ENCODE results near the gene MB.
A peak's percentile ranks its signal among the peaks of the same experiment; 100 is the strongest.

Gene MB

GRCh38 chr22:35597692-35598395 is 19.3 kb downstream of the MB start:
- DNase-seq (ENCODE audit: extremely low read depth in 1 of 2, low read depth in 1 of 2): no peak

GRCh38 chr22:35596821-35597220 is 20.3 kb downstream of the MB start:
- DNase-seq (ENCODE audit: extremely low read depth in 1 of 2, low read depth in 1 of 2): no peak

- no peak for DNase-seq (ENCODE audit: extremely low read depth in 1 of 2, low read depth in 1 of 2)
Observed at GRCh38 chr22:35594686-35595085, 22.4 kb downstream of the MB start.

- DNase-seq (ENCODE audit: extremely low read depth in 1 of 2, low read depth in 1 of 2): no peak
Observed at GRCh38 chr22:35593891-35594470, 23.1 kb downstream of the MB start.

- DNase-seq (ENCODE audit: extremely low read depth in 1 of 2, low read depth in 1 of 2): no peak
Observed at GRCh38 chr22:35593071-35593890, 23.8 kb downstream of the MB start.

- no peak for DNase-seq (ENCODE audit: extremely low read depth in 1 of 2, low read depth in 1 of 2)
Observed at GRCh38 chr22:35592418-35592967, 24.6 kb downstream of the MB start.

GRCh38 chr22:35591714-35592417 is 25.3 kb downstream of the MB start:
- DNase-seq (ENCODE audit: extremely low read depth in 1 of 2, low read depth in 1 of 2): no peak

GRCh38 chr22:35590634-35591295 is 26.4 kb downstream of the MB start:
- DNase-seq (ENCODE audit: extremely low read depth in 1 of 2, low read depth in 1 of 2): no peak

- no peak for DNase-seq (ENCODE audit: extremely low read depth in 1 of 2, low read depth in 1 of 2)
Observed at GRCh38 chr22:35589756-35590093, 27.4 kb downstream of the MB start.

- no peak for DNase-seq (ENCODE audit: extremely low read depth in 1 of 2, low read depth in 1 of 2)
Observed at GRCh38 chr22:35589071-35589755, 27.9 kb downstream of the MB start.

- DNase-seq (ENCODE audit: extremely low read depth in 1 of 2, low read depth in 1 of 2): no peak
Observed at GRCh38 chr22:35587896-35588295, 29.2 kb downstream of the MB start.

GRCh38 chr22:35587447-35587870 is 29.7 kb downstream of the MB start:
- no peak for DNase-seq (ENCODE audit: extremely low read depth in 1 of 2, low read depth in 1 of 2)

- no peak for DNase-seq (ENCODE audit: extremely low read depth in 1 of 2, low read depth in 1 of 2)
Observed at GRCh38 chr22:35586771-35587170, 30.4 kb downstream of the MB start.

GRCh38 chr22:35582861-35583670 is 34.1 kb downstream of the MB start:
- DNase-seq (ENCODE audit: extremely low read depth in 1 of 2, low read depth in 1 of 2): peak; percentile 13 to 14

- no peak for DNase-seq (ENCODE audit: extremely low read depth in 1 of 2, low read depth in 1 of 2)
Observed at GRCh38 chr22:35582218-35582860, 34.8 kb downstream of the MB start.

- DNase-seq (ENCODE audit: extremely low read depth in 1 of 2, low read depth in 1 of 2): no peak
Observed at GRCh38 chr22:35581023-35581413, 36.1 kb downstream of the MB start.

GRCh38 chr22:35580351-35581022 is 36.6 kb downstream of the MB start:
- no peak for DNase-seq (ENCODE audit: extremely low read depth in 1 of 2, low read depth in 1 of 2)
